Measurements from ENCODE around the gene SLC25A14. TPM values are rescaled to one million over a fixed set of nuclear protein-coding genes. Genes with fewer than 3 reads are reported as not detected.
A peak's percentile ranks its signal among the peaks of the same experiment; 100 is the strongest.
"Not testable (repeated sequence)": the region's sequence is repeated elsewhere in the genome, so short reads cannot be mapped to it uniquely, and the experiment has no call there.

The SLC25A14 gene
- total RNA-seq, 1 donor from 2014 or later = 7.4 TPM

- Histone ChIP-seq H3K27me3 (ENCODE audit: control insufficient read depth, insufficient read depth, low read length) (no peaks in the 10 kb centered on the region), H3K4me3 (ENCODE audit: low read depth, low read length) (no peak overlapping the region), H3K36me3 (ENCODE audit: control insufficient read depth, insufficient read depth, low read length) (no peaks in the 10 kb centered on the region)
- DNase-seq (ENCODE audit: low read depth) (no peak), FAIRE-seq (no peak)
- no peak for TF ChIP-seq CTCF (IDR thresholded peaks at IDR 0.05; ENCODE audit: insufficient read depth, low read length, severe bottlenecking)
These were observed 39.8 kb upstream of the SLC25A14 start for GRCh38 chrX:130300010-130300282.

GRCh38 chrX:130301405-130301804 lies 38.3 kb upstream of the SLC25A14 start:
- Histone ChIP-seq H3K27me3 (ENCODE audit: control insufficient read depth, insufficient read depth, low read length) (no peaks in the 10 kb centered on the region), H3K36me3 (ENCODE audit: control insufficient read depth, insufficient read depth, low read length) (no peaks in the 10 kb centered on the region), H3K4me3 (ENCODE audit: low read depth, low read length) (no peak overlapping the region)
- no peak for TF ChIP-seq CTCF (IDR thresholded peaks at IDR 0.05; ENCODE audit: insufficient read depth, low read length, severe bottlenecking)
- DNase-seq (ENCODE audit: low read depth) (no peak), FAIRE-seq (no peak)

- Histone ChIP-seq H3K4me3 (ENCODE audit: low read depth, low read length) (no peak overlapping the region), H3K27me3 (ENCODE audit: control insufficient read depth, insufficient read depth, low read length) (no peaks in the 10 kb centered on the region), H3K36me3 (ENCODE audit: control insufficient read depth, insufficient read depth, low read length) (no peaks in the 10 kb centered on the region)
- no peak for DNase-seq (ENCODE audit: low read depth)
- FAIRE-seq = no peak
- TF ChIP-seq CTCF (IDR thresholded peaks at IDR 0.05; ENCODE audit: insufficient read depth, low read length, severe bottlenecking) = no peak
These were observed 37.7 kb upstream of the SLC25A14 start for GRCh38 chrX:130301977-130302376.

GRCh38 chrX:130304587-130305368 lies 34.9 kb upstream of the SLC25A14 start:
- TF ChIP-seq CTCF (IDR thresholded peaks at IDR 0.05; ENCODE audit: insufficient read depth, low read length, severe bottlenecking) = no peak
- no peaks in the 10 kb centered on the region for H3K36me3 ChIP-seq (ENCODE audit: control insufficient read depth, insufficient read depth, low read length)
- H3K4me3 ChIP-seq (ENCODE audit: low read depth, low read length) = no peak overlapping the region
- FAIRE-seq (peak; percentile 62), DNase-seq (ENCODE audit: low read depth) (no peak)
- no peaks in the 10 kb centered on the region for H3K27me3 ChIP-seq (ENCODE audit: control insufficient read depth, insufficient read depth, low read length)

- not testable (repeated sequence) for FAIRE-seq; H3K27me3 ChIP-seq (ENCODE audit: control insufficient read depth, insufficient read depth, low read length); DNase-seq (ENCODE audit: low read depth); H3K4me3 ChIP-seq (ENCODE audit: low read depth, low read length); H3K36me3 ChIP-seq (ENCODE audit: control insufficient read depth, insufficient read depth, low read length)
These were observed 19.8 kb upstream of the SLC25A14 start for GRCh38 chrX:130319886-130320285.

- DNase-seq (ENCODE audit: low read depth) (no peak), FAIRE-seq (no peak)
- TF ChIP-seq CTCF (IDR thresholded peaks at IDR 0.05; ENCODE audit: insufficient read depth, low read length, severe bottlenecking) = no peak
- H3K27me3 ChIP-seq (ENCODE audit: control insufficient read depth, insufficient read depth, low read length) = no peaks in the 10 kb centered on the region
- no peaks in the 10 kb centered on the region for H3K36me3 ChIP-seq (ENCODE audit: control insufficient read depth, insufficient read depth, low read length)
- no peak overlapping the region for H3K4me3 ChIP-seq (ENCODE audit: low read depth, low read length)
These were observed 18.2 kb upstream of the SLC25A14 start for GRCh38 chrX:130321550-130321949.

Data from bronchial epithelial cell (primary cell).